Measurements from ENCODE around the gene COPG2. TPM values are rescaled to one million over a fixed set of nuclear protein-coding genes. Genes with fewer than 3 reads are reported as not detected.

COPG2 gene
- total and polyA plus RNA-seq, 2 of the 13 experiments (the other 11 are each of a cell fraction or from before 2014, with no cell fraction given): 14.1 to 17.7 TPM

- Histone ChIP-seq H3K4me1 (ENCODE audit: insufficient read depth, low read length) (no peaks in the 10 kb centered on the region), H3K4me3 (replicated peaks in 1 of 3; ENCODE audit: insufficient read depth in 1 of 3, low read depth in 2 of 3, low read length in 3 of 3) (no peak overlapping the region), H3K9me3 (ENCODE audit: low read length) (no peaks in the 10 kb centered on the region), H3K79me2 (ENCODE audit: insufficient read depth, low read length) (no peaks in the 10 kb centered on the region), H3K9ac (ENCODE audit: insufficient read depth, low read depth, low read length) (no peak overlapping the region), H2AFZ (ENCODE audit: low read length) (no peak overlapping the region), H3K27ac (ENCODE audit: extremely low read length, insufficient read depth, low read length) (no peak overlapping the region), H4K20me1 (ENCODE audit: insufficient read depth, low read length) (no peaks in the 10 kb centered on the region), H3K36me3 (replicated peaks in 1 of 2; ENCODE audit: control insufficient read depth in 1 of 2, insufficient read depth in 2 of 2, low read length in 2 of 2) (no peaks in the 10 kb centered on the region), H3K4me2 (ENCODE audit: low read depth, low read length) (no peak overlapping the region), H3K27me3 (ENCODE audit: control insufficient read depth in 1 of 2, insufficient read depth in 2 of 2, low read length in 2 of 2) (no peaks in the 10 kb centered on the region)
- DNase-seq (ENCODE audit: low spot score) (no peak), ATAC-seq (no peak), FAIRE-seq (no peak)
- in situ Hi-C loops (cut with HindIII; ENCODE audit: extremely low pct_ligation_motif_present, low pct_unique_long_range_greater_than_20kb): no loop called here
- intact Hi-C loops (cut with micrococcal nuclease; ENCODE audit: unreplicated experiment): no loop called here
- ChIA-PET POLR2A (no interaction called here), CTCF (ENCODE audit: low intra/inter-chr PET ratio, low total read pairs) (no interaction called here)
- TF ChIP-seq MAFF (IDR thresholded peaks at IDR 0.05; ENCODE audit: low read depth, low read length): 0 out of 2 replicates have a peak, but pooled peaks have one; percentile 17
- no peak for TF ChIP-seq ZNF775 (CRISPR knock-in tag; IDR thresholded peaks at IDR 0.05; ENCODE audit: borderline replicate concordance)
- TF ChIP-seq FOSL1 (CRISPR knock-in tag; IDR thresholded peaks at IDR 0.05; ENCODE audit: borderline replicate concordance): no peak
- no peak for TF ChIP-seq HOXA7 (CRISPR knock-in tag; IDR thresholded peaks at IDR 0.05)
- no peak for TF ChIP-seq ZKSCAN1 (IDR thresholded peaks at IDR 0.05; ENCODE audit: low read length)
- no peak for TF ChIP-seq RERE (CRISPR knock-in tag; IDR thresholded peaks at IDR 0.05; ENCODE audit: low read depth)
- no peak for TF ChIP-seq ZNF343 (CRISPR knock-in tag; IDR thresholded peaks at IDR 0.05)
- no peak for TF ChIP-seq ZMYM3 (CRISPR knock-in tag; IDR thresholded peaks at IDR 0.05)
- peak in 1 of 2 experiments; percentile 57; a peak in 2 of 4 replicates for TF ChIP-seq MAFK (conservative IDR thresholded peaks at IDR 0.05 in 1 of 2, IDR thresholded peaks at IDR 0.05 in 1 of 2; ENCODE audit: low read length in 2 of 2)
- BruUV-seq (replicated peaks): no TSS peak
- 22% methylated on average over 1 of the region's 1 CpG for WGBS (ENCODE audit: low lambda C conversion rate)
Measured at GRCh38 chr7:130700760-130701159, 32.2 kb upstream of the COPG2 start.
